Breast epithelium (tissue), 4 donors: ENCODE data around the gene ZNF462. TPM values are rescaled to one million over a fixed set of nuclear protein-coding genes. Genes with fewer than 3 reads are reported as not detected.

ENCODE experiments used
- DNase-seq, 2 donors: peaks; one replicate each; pipeline ENCODE4 v3.0.0-alpha.2; 2019; ENCODE audit warnings: low spot score in 2 of 2
- H3K27ac ChIP-seq, 2 donors: fragments of 200-600 bp; sonication (generic) in 1 of 2; one replicate each; pipeline ENCODE4 v1.5.1; 2016 to 2019; ENCODE audit warnings: mild to moderate bottlenecking in 1 of 2
- H3K27me3 ChIP-seq, 2 donors: fragments of 200-600 bp; sonication (generic) in 1 of 2; one replicate each; pipeline versions ENCODE4 v1.5.1 to v1.6.0; 2017 to 2019; ENCODE audit warnings: control low read depth in 1 of 2, mild to moderate bottlenecking in 1 of 2
- H3K36me3 ChIP-seq: fragments of 200-600 bp; one replicate; pipeline ENCODE4 v1.5.1; 2019
- H3K4me1 ChIP-seq, 2 donors: fragments of 200-600 bp; sonication (generic); one replicate each; pipeline ENCODE4 v1.5.1; 2016 to 2019; ENCODE audit warnings: control low read depth in 1 of 2
- H3K4me3 ChIP-seq, 3 donors: fragments of 200-600 bp; sonication (generic); 1 replicate in 2 of 3; 2 replicates in 1 of 3; pipeline ENCODE4 v1.5.1; 2016 to 2019; ENCODE audit warnings: mild to moderate bottlenecking in 3 of 3, moderate library complexity in 2 of 3
- H3K9me3 ChIP-seq, 2 donors: fragments of 200-600 bp; sonication (generic) in 1 of 2; one replicate each; pipeline ENCODE4 v1.5.1; 2016 to 2019; ENCODE audit warnings: control low read depth in 1 of 2
- POLR2A ChIP-seq: fragments of 450-650 bp; IDR thresholded peaks from one replicate; pipeline ENCODE4 v1.6.1; 2016; ENCODE audit warnings: antibody characterized with exemption, mild to moderate bottlenecking, moderate library complexity
- POLR2AphosphoS5 ChIP-seq, 3 donors: sonication (generic); formaldehyde crosslinking; IDR thresholded peaks; one replicate each; pipeline ENCODE4 v1.6.1; 2017; ENCODE audit warnings: antibody characterized with exemption in 3 of 3
- intact Hi-C: fragments of 100-400 bp; cut with DNase I; formaldehyde crosslinking; loops from one replicate; pipeline ENCODE4 v1.15.1; 2023; ENCODE audit warnings: low total_unique reads
- total RNA-seq, 3 donors: library from RNA; depleted of rRNA; stranded (reverse); fragments of >200 nt; gene quantifications; one replicate each; pipeline ENCODE4 v1.1.0, GENCODE V29; 2016
- TF ChIP-seq, protein P1 (sequence below), 3 donors: fragments of 450-650 bp; IDR thresholded peaks; one replicate each; pipeline ENCODE4 v1.5.1; 2016 to 2017; ENCODE audit warnings: antibody characterized with exemption in 3 of 3, mild to moderate bottlenecking in 3 of 3, moderate library complexity in 3 of 3

Gene ZNF462
- total RNA-seq, 3 donors from 2014 or later = 9.0 to 36.4 (median 20.6) TPM

DNA sequence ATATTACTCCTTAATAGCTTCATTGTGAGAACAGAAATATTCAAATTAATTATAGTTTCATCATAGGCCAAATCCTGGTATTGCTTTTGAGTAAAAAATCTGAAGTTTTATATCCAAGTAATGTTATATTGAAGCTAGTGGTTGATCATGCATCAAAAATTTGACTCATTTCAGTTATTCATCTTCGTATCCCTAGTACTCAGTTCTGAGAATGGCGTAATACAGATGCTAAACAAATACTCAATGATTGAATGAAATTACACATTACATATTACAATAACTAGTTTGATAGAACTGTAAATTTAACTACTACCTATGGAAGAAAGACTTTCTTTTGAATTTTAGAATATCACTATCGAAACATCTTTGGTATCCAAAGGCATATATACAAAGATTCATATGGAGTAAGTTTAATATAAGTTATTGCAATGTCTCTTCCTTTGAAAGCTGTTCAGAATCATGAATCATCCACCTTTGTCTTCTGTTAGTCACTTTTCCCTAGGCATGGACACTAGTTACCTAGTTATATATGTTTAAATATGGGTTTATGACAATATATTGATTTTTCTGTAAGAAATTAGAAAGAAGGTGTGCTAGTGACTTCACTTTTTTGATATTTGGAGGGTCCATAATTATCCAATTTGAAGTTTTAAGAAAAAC, 5.0 kb upstream of the ZNF462 start:
- DNase-seq = no peak
- intact Hi-C loops = no loop called here
- Histone ChIP-seq H3K36me3 (no peaks in the 10 kb centered on the region), H3K9me3 (no peaks in the 10 kb centered on the region), H3K27me3 (no peaks in the 10 kb centered on the region), H3K27ac (no peak overlapping the region), H3K4me1 (no peaks in the 10 kb centered on the region), H3K4me3 (no peak overlapping the region)
- TF ChIP-seq, protein P1, sequence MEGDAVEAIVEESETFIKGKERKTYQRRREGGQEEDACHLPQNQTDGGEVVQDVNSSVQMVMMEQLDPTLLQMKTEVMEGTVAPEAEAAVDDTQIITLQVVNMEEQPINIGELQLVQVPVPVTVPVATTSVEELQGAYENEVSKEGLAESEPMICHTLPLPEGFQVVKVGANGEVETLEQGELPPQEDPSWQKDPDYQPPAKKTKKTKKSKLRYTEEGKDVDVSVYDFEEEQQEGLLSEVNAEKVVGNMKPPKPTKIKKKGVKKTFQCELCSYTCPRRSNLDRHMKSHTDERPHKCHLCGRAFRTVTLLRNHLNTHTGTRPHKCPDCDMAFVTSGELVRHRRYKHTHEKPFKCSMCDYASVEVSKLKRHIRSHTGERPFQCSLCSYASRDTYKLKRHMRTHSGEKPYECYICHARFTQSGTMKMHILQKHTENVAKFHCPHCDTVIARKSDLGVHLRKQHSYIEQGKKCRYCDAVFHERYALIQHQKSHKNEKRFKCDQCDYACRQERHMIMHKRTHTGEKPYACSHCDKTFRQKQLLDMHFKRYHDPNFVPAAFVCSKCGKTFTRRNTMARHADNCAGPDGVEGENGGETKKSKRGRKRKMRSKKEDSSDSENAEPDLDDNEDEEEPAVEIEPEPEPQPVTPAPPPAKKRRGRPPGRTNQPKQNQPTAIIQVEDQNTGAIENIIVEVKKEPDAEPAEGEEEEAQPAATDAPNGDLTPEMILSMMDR (IDR thresholded peaks at IDR 0.05) = no peak
- no peak for TF ChIP-seq POLR2A
- no peak for TF ChIP-seq POLR2AphosphoS5 (IDR thresholded peaks at IDR 0.05)

DNA sequence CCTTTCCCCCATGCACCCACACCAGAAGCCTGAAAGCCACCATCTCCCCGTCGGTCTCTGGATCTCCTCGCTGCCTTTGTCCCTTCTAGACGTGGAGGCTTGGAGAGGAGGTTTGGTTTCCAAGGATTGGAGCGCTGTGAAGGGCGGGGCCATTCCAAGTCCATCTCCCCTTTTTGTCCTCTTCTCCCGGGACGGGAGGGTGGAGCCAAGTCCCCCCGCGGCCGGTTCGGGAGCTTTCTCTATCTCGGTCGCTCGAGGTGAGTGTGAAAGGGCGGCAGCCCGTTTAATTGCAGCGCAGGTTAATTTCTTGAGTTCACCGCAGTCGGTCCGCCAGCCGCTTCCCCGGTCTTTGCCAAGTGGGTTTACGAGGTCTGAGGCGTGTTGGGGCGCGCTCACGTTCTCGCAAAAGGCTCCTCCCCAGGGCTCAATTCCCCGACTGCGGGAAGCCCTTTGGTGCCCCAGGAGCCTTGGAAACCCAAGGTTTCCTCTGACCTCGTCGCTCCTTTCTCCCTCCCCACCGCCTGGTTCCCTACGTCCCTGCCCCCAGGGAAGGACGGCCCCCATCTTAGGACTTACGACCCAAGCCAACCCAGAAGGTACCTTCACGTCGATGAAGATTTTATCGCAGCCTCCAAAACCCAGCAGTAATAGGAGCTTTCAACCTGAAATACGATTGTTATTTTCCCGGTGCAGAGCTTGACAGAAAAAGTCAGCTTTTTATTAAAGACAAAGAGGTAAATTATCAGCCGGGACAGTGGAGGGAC, 2.8 kb upstream of the ZNF462 start:
- intact Hi-C loops = loop anchor here (2.0 kb wide), 1 partner anchor 57 kb away; no protein-coding TSS in a partner anchor
- peaks cover 0 to 4% of the 10 kb centered on the region in 2 donors for H3K27me3 ChIP-seq

DNA sequence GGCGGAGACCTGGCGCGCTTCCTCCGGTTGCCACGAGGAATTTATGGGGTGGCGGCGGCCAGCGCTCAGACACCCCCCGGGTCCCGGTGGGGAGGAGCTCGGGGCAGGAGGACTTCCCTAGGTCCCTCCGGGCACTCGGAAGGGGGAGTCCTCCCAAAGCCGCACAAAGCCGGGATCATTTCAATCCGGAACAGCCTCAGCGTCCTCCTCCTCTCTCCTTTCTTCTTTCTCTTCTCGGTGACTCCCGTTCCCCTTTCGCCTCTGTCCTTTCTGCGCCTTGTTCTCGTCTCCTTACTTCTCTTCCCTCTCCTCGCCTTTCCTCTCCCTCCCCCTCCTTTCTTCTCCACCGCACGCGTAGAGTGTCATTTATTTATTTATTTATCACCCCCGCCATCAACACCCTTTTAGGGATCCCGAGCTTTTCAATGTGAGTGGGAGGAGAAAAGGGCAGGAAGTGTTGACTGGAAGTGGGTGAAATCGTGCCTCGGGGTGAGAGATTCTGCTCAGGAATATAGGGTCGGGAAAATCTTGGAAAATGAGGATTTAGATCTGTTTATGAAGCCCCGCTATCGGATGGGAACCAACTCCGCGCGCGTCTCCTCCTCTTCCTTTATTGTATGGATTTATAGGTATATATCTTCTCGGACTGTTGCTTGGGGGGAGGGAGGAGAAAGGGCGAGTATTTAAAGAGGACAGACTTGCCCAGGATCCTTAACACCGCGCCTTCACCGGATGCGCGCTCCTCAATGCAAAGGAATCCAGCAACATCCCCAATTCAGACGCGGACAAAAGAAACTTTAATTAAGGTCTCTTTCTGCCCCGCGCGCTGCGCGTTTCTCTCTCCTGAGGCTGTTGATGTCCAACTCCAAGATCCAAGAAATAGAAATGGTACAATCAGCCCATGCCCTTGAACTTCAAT, 2.0 kb upstream of the ZNF462 start:
- intact Hi-C loops = loop anchor here (2.0 kb wide), 1 partner anchor 56 kb away; no protein-coding TSS in a partner anchor
- DNase-seq = peak; percentile 33 to 60

More for the DNA sequence above, 2.8 kb upstream of the ZNF462 start:
- Histone ChIP-seq H3K4me1 (peaks cover 0 to 3% of the 10 kb centered on the region in 2 donors), H3K27ac (peak overlapping the region; percentile 92), H3K36me3 (no peaks in the 10 kb centered on the region), H3K4me3 (peak overlapping the region; percentile 65 to 77 (median 66)), H3K9me3 (no peaks in the 10 kb centered on the region)
- no peak for TF ChIP-seq POLR2AphosphoS5 (IDR thresholded peaks at IDR 0.05)
- no peak for TF ChIP-seq POLR2A
- TF ChIP-seq, protein P1 (IDR thresholded peaks at IDR 0.05) = no peak
- DNase-seq = peak; percentile 59 to 60

DNA sequence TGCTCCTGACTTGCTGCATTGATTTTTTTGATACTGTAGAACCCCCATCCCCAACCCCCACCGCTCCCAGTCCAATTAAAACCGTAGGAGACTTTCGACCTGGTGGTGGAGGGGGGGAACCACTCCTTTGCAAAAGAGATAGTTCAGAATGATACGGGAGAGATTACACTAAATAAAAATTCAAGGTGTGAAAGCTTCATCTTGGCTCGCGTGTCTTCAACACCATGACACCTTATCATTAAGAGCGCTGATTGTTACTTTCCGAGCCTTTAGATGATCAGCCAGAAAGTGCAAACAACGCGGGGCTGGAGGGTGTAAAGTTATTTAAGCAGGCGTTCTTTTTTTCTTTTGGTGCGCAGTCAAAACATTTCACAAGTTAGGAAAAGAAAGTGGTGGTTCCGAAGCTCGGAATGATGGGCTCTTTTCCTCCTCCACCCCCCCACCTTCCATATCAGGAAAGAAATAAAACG, 1.3 kb upstream of the ZNF462 start:
- no peaks in the 10 kb centered on the region for H3K36me3 ChIP-seq
- H3K27ac ChIP-seq = peak overlapping the region; percentile 92
- H3K4me1 ChIP-seq = peaks cover 0 to 3% of the 10 kb centered on the region in 2 donors
- peaks cover 0 to 4% of the 10 kb centered on the region in 2 donors for H3K27me3 ChIP-seq
- no peak for DNase-seq
- H3K9me3 ChIP-seq = no peaks in the 10 kb centered on the region
- intact Hi-C loops = loop anchor here (2.0 kb wide), 1 partner anchor 55 kb away; no protein-coding TSS in a partner anchor
- peak overlapping the region; percentile 65 to 77 (median 66) for H3K4me3 ChIP-seq
- TF ChIP-seq POLR2AphosphoS5 (IDR thresholded peaks at IDR 0.05) (no peak), POLR2A (no peak)
- TF ChIP-seq, protein P1 (IDR thresholded peaks at IDR 0.05) = no peak

More for the DNA sequence above, 2.0 kb upstream of the ZNF462 start:
- H3K36me3 ChIP-seq = no peaks in the 10 kb centered on the region
- peak overlapping the region; percentile 92 for H3K27ac ChIP-seq
- no peaks in the 10 kb centered on the region for H3K9me3 ChIP-seq
- TF ChIP-seq POLR2AphosphoS5 (IDR thresholded peaks at IDR 0.05) (peak in 1 of 3 donors; percentile 22), POLR2A (no peak)
- TF ChIP-seq, protein P1 (IDR thresholded peaks at IDR 0.05) = peak in 1 of 3 donors; percentile 15
- H3K27me3 ChIP-seq = peaks cover 0 to 4% of the 10 kb centered on the region in 2 donors
- peak overlapping the region; percentile 65 to 77 (median 66) for H3K4me3 ChIP-seq
- H3K4me1 ChIP-seq = peaks cover 0 to 3% of the 10 kb centered on the region in 2 donors
